SHP77 (cell line): ENCODE results near the gene ZFYVE28.
"Not testable (repeated sequence)": the region's sequence is repeated elsewhere in the genome, so short reads cannot be mapped to it uniquely, and the experiment has no call there.

Experiments used
- DNase-seq, 2 experiments: peaks; one replicate each; lab custom pipeline; 2025; lab: John Stamatoyannopoulos, UW

ZFYVE28 gene

GRCh38 chr4:2289311-2289954 lies 129.0 kb downstream of the ZFYVE28 start:
- no peak for DNase-seq

GRCh38 chr4:2288051-2288541 lies 130.3 kb downstream of the ZFYVE28 start:
- no peak for DNase-seq

GRCh38 chr4:2287594-2287915 lies 130.9 kb downstream of the ZFYVE28 start:
- no peak for DNase-seq

- no peak for DNase-seq
These were observed 131.4 kb downstream of the ZFYVE28 start for GRCh38 chr4:2286904-2287593.

- DNase-seq = no peak
These were observed 132.6 kb downstream of the ZFYVE28 start for GRCh38 chr4:2285613-2286381.

DNA sequence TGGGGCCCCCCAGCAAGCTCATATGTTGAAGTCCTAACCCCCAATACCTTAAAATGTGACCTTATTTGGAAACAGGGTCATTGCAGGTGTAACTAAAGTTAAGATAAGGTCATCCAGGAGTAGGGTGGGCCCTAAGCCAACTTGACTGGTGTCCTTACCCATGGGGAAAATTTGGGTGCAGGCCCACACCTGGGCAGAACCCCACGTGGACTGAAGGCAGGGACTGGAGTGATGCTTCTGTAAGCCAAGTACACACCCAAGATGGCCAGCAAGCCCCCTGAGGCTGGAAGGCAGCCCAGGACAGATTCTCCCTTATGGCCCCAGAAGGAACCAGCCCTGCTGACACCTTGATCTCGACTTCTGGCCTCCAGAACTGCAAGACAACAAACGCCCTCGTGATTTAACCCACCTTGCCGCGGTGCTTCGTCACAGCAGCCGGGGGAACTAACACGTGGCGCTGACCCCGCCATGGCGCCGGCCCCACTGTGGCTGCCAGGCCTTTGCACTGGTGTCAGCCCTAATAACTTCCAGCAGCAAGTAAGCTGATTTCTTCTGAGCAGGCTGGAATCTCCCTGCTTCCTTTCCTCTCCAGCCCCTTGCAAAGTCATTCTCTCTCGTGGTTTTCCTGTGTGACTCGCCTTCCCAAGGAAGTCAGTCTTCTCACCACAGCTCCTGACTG lies 133.4 kb downstream of the ZFYVE28 start:
- no peak for DNase-seq

GRCh38 chr4:2284161-2284933 lies 134.1 kb downstream of the ZFYVE28 start:
- no peak for DNase-seq

- DNase-seq = no peak
These were observed 135.2 kb downstream of the ZFYVE28 start for GRCh38 chr4:2283199-2283711.

GRCh38 chr4:2281575-2282343 lies 136.7 kb downstream of the ZFYVE28 start:
- DNase-seq = peak in 1 of 2 experiments; percentile 10

- DNase-seq = no peak
These were observed 137.7 kb downstream of the ZFYVE28 start for GRCh38 chr4:2280531-2281300.

DNA sequence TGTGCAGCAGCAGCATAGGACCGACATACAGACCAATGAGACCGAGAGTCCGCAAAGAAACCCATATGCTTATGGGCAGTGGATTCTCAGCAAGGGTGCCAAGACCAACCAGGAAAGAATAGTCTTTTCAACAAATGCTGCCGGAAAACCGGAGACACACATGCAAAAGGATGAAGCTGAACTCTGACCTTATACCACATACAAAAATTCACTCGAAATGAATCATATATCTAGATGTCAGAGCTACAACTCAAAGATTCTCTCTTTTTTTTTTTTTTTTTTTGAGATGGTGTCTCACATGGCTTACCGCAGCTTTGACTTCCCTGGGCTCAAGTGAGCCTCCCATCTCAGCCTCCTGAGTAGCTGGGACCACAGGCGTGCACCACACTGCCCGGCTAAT lies 140.5 kb downstream of the ZFYVE28 start:
- DNase-seq = no peak

GRCh38 chr4:2276581-2277325 lies 141.7 kb downstream of the ZFYVE28 start:
- DNase-seq = no peak

GRCh38 chr4:2275546-2276251 lies 142.7 kb downstream of the ZFYVE28 start:
- DNase-seq = no peak

- not testable (repeated sequence) for DNase-seq
These were observed 143.4 kb downstream of the ZFYVE28 start for GRCh38 chr4:2275044-2275397.

DNA sequence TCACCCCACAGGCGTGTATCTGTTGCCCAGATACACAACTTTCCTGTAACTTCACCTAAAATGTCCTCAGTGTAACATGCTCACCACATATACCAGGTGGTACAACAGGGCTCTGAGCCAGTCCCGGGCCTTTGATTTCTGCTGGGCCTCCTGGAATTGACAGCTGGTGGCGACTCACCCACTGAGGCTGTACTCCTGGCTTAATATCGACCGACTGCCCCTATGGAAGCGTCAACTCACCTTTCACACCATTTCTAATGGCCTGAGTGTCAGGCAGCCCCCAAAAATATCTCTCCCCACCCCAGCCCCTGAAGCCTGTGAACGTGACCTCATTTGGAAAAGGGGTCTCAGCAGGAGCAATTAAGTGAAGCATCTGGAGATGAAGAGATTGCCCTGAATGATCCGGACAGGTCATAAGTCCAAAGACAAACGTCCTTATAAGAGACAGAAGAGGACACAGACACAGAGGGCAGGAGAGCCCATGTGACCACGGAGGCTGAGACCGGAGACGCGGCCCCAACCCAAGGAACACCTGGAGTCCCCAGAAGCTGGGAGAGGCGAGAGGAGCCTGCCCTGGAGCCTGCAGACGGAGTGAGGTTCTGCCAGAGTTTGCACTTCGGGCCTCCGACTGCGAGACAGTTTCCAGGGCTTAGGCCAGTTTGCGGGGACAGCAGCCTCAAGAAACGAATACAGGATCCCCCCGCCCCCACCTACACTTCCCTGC lies 144.0 kb downstream of the ZFYVE28 start:
- DNase-seq = no peak

GRCh38 chr4:2273657-2274319 lies 144.7 kb downstream of the ZFYVE28 start:
- DNase-seq = no peak

DNA sequence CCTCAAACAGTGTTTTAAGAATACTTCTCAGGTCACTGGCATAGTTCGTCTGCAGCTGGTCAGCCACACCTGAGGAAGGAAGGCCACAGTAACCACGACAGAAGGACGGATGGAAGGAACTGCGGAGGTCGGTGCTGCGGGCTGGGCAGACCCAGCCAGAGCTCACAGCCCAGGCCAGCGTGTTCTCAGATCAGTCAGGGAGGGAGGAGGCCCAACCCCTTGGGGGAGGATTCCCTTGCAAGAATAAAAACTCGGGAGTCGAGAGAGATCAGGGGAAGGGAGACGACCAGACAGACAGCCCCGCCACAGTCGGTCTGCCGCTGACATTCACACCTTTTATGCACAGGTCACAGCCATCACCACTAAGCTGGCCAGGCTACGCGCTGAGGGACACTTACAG lies 145.2 kb downstream of the ZFYVE28 start:
- no peak for DNase-seq

- DNase-seq = no peak
These were observed 145.7 kb downstream of the ZFYVE28 start for GRCh38 chr4:2272828-2273120.
